GM23338 (cell line): ENCODE measurements around the gene MAP1B. TPM values are rescaled to one million over a fixed set of nuclear protein-coding genes. Genes with fewer than 3 reads are reported as not detected.

ENCODE experiments used
- ATAC-seq: fragments of 200-7000 bp; cut with Tn5 transposase; 3 replicates; pipeline ENCODE4 v1.9.1; 2020
- DNase-seq: peaks from one replicate; pipeline ENCODE4 v3.0.0-alpha.2; 2015; ENCODE audit warnings: low spot score
- H2AFZ ChIP-seq: fragments of 200-600 bp; sonication (generic); 2 replicates; pipeline ENCODE4 v1.8.0; 2016; ENCODE audit warnings: antibody characterized with exemption, mild to moderate bottlenecking, moderate library complexity
- H3F3A ChIP-seq: fragments of 200-600 bp; sonication (generic); replicated peaks from 2 replicates; pipeline ENCODE4 v1.8.0; 2017; ENCODE audit warnings: antibody characterized with exemption, mixed run types, low read depth
- H3K27ac ChIP-seq: fragments of 200-600 bp; sonication (generic); 2 replicates; pipeline ENCODE4 v1.6.1; 2016; ENCODE audit warnings: low read depth
- H3K27me3 ChIP-seq: fragments of 200-600 bp; sonication (generic); 2 replicates; pipeline ENCODE4 v1.8.0; 2016; ENCODE audit warnings: mild to moderate bottlenecking, mixed run types, moderate library complexity; ENCODE audit not compliant: insufficient read depth
- H3K36me3 ChIP-seq: fragments of 200-600 bp; sonication (generic); 2 replicates; pipeline ENCODE4 v1.8.0; 2016; ENCODE audit warnings: mild to moderate bottlenecking; ENCODE audit not compliant: insufficient read depth
- H3K4me1 ChIP-seq: fragments of 200-600 bp; sonication (generic); 2 replicates; pipeline ENCODE4 v1.8.0; 2016; ENCODE audit warnings: mild to moderate bottlenecking, moderate library complexity; ENCODE audit not compliant: insufficient read depth
- H3K4me2 ChIP-seq: fragments of 200-600 bp; sonication (generic); 2 replicates; pipeline ENCODE4 v1.7.1; 2017; ENCODE audit warnings: mixed run types
- H3K4me3 ChIP-seq: fragments of 200-600 bp; sonication (generic); 2 replicates; pipeline ENCODE4 v1.6.1; 2016; ENCODE audit warnings: mixed run types
- H3K79me2 ChIP-seq: fragments of 200-600 bp; sonication (generic); replicated peaks from 2 replicates; pipeline ENCODE4 v1.8.0; 2017; ENCODE audit warnings: mild to moderate bottlenecking; ENCODE audit not compliant: insufficient read depth
- H3K9me2 ChIP-seq: fragments of 200-600 bp; sonication (generic); 2 replicates; pipeline ENCODE4 v1.8.0; 2017; ENCODE audit not compliant: insufficient read depth
- H4K20me1 ChIP-seq: fragments of 200-600 bp; sonication (generic); replicated peaks from 2 replicates; pipeline ENCODE4 v1.8.0; 2017; ENCODE audit warnings: mild to moderate bottlenecking; ENCODE audit not compliant: insufficient read depth
- H3K27ac Mint-ChIP-seq: 2 replicates; pipeline ENCODE4 v1.8.0; 2020; ENCODE audit warnings: inconsistent platforms, mild to moderate bottlenecking, moderate library complexity, mixed read lengths
- H3K27me3 Mint-ChIP-seq: 3 replicates; pipeline ENCODE4 v1.8.0; 2022; ENCODE audit warnings: low read depth, mild to moderate bottlenecking, moderate library complexity, mixed read lengths, inconsistent platforms; ENCODE audit not compliant: insufficient read depth, poor library complexity
- H3K36me3 Mint-ChIP-seq: 3 replicates; pipeline ENCODE4 v1.8.0; 2021; ENCODE audit warnings: low read depth, mild to moderate bottlenecking, inconsistent platforms, moderate library complexity, mixed read lengths
- H3K4me1 Mint-ChIP-seq: 3 replicates; pipeline ENCODE4 v1.8.0; 2020; ENCODE audit warnings: mild to moderate bottlenecking, inconsistent platforms, mixed read lengths
- H3K4me3 Mint-ChIP-seq: 3 replicates; pipeline ENCODE4 v1.8.0; 2021; ENCODE audit warnings: moderate library complexity, mild to moderate bottlenecking, inconsistent platforms, mixed read lengths
- H3K9me3 Mint-ChIP-seq: 3 replicates; pipeline ENCODE4 v1.8.0; 2020; ENCODE audit warnings: moderate library complexity, mild to moderate bottlenecking, inconsistent platforms, mixed read lengths
- CREB1 ChIP-seq: fragments of 250-450 bp; sonication (Bioruptor Pico); IDR thresholded peaks from 2 replicates; pipeline ENCODE4 v1.5.0; 2020; ENCODE audit warnings: low read depth, mild to moderate bottlenecking, moderate library complexity
- ETS1 ChIP-seq: IDR thresholded peaks from 2 replicates; pipeline ENCODE4 v1.6.1; 2016; ENCODE audit warnings: antibody characterized with exemption
- EZH2 ChIP-seq: fragments of 200-600 bp; sonication (generic); IDR thresholded peaks from one replicate; pipeline ENCODE4 v1.8.0; 2017; ENCODE audit warnings: antibody characterized with exemption, mild to moderate bottlenecking, low read depth; ENCODE audit not compliant: unreplicated experiment
- EZH2phosphoT487 ChIP-seq: fragments of 200-600 bp; sonication (generic); IDR thresholded peaks from one replicate; pipeline ENCODE4 v1.8.1; 2018; ENCODE audit warnings: antibody characterized with exemption; ENCODE audit not compliant: unreplicated experiment
- NANOG ChIP-seq: IDR thresholded peaks from 2 replicates; pipeline ENCODE4 v1.6.1; 2016; ENCODE audit warnings: antibody characterized with exemption, borderline replicate concordance
- POLR2AphosphoS5 ChIP-seq: IDR thresholded peaks from 2 replicates; pipeline ENCODE4 v1.6.1; 2016; ENCODE audit warnings: antibody characterized with exemption, low read depth
- STAT1 ChIP-seq: IDR thresholded peaks from one replicate; pipeline ENCODE4 v1.6.1; 2016; ENCODE audit warnings: antibody characterized with exemption; ENCODE audit not compliant: unreplicated experiment
- ZNF331 ChIP-seq: fragments of 250-450 bp; sonication (Bioruptor Pico); IDR thresholded peaks from 2 replicates; pipeline ENCODE4 v1.5.0; 2020; ENCODE audit warnings: low read depth, mild to moderate bottlenecking, moderate library complexity
- ZNF462 ChIP-seq: fragments of 250-450 bp; sonication (Bioruptor Pico); IDR thresholded peaks from 2 replicates; pipeline ENCODE4 v1.5.0; 2020; ENCODE audit warnings: mild to moderate bottlenecking, moderate library complexity
- polyA plus RNA-seq: library from polyadenylated mRNA; unstranded; fragments of >200 nt; fragmentation: Nextera tagmentation; extraction: Ambion mirVana; gene quantifications from 2 replicates; pipeline ENCODE4 v1.2.1, GENCODE V29; 2016
- total RNA-seq: library from RNA; depleted of rRNA; stranded (reverse); fragments of >200 nt; shearing (Covaris generic); gene quantifications from 2 replicates; pipeline ENCODE4 v1.2.3, GENCODE V29; 2014
- TF ChIP-seq, protein P1 (sequence below), 2 experiments: fragments of 200-600 bp in 1 of 2; sonication (generic) in 1 of 2; conservative IDR thresholded peaks; 2 replicates each; pipeline versions ENCODE4 v1.5.1 to v1.6.1; 2016 to 2017; ENCODE audit warnings: antibody characterized with exemption in 2 of 2, low read depth in 2 of 2, mild to moderate bottlenecking in 2 of 2, moderate library complexity in 1 of 2

The MAP1B gene
- total and polyA plus RNA-seq, 2 experiments from 2014 or later = 148 to 263 TPM

- H3K4me3 Mint-ChIP-seq = no peak overlapping the region
- Histone ChIP-seq H2AFZ (no peak overlapping the region), H4K20me1 (no peaks in the 10 kb centered on the region), H3K4me1 (peaks cover 26% of the 10 kb centered on the region), H3K36me3 (peaks cover 7% of the 10 kb centered on the region; the same call in 1 of the 2 replicates), H3K4me2 (no peak overlapping the region), H3K4me3 (no peak overlapping the region), H3K27me3 (no peaks in the 10 kb centered on the region), H3K27ac (no peak overlapping the region), H3F3A (no peaks in the 10 kb centered on the region), H3K9me2 (no peaks in the 10 kb centered on the region), H3K79me2 (0 out of 2 replicates have a peak, but pooled peaks cover 3% of the 10 kb centered on the region)
- H3K27me3 Mint-ChIP-seq = no peaks in the 10 kb centered on the region
- ATAC-seq (no peak), DNase-seq (no peak)
- no peaks in the 10 kb centered on the region for H3K9me3 Mint-ChIP-seq
- H3K36me3 Mint-ChIP-seq = peaks cover 25% of the 10 kb centered on the region
- H3K27ac Mint-ChIP-seq = peak overlapping the region; percentile 76
- H3K4me1 Mint-ChIP-seq = peaks cover 40% of the 10 kb centered on the region
- TF ChIP-seq EZH2phosphoT487 (no peak), NANOG (no peak), CREB1 (no peak), STAT1 (no peak), POLR2AphosphoS5 (no peak), EZH2 (no peak), ZNF462 (no peak), ETS1 (no peak), ZNF331 (CRISPR knock-in tag) (no peak)
- TF ChIP-seq, protein P1, sequence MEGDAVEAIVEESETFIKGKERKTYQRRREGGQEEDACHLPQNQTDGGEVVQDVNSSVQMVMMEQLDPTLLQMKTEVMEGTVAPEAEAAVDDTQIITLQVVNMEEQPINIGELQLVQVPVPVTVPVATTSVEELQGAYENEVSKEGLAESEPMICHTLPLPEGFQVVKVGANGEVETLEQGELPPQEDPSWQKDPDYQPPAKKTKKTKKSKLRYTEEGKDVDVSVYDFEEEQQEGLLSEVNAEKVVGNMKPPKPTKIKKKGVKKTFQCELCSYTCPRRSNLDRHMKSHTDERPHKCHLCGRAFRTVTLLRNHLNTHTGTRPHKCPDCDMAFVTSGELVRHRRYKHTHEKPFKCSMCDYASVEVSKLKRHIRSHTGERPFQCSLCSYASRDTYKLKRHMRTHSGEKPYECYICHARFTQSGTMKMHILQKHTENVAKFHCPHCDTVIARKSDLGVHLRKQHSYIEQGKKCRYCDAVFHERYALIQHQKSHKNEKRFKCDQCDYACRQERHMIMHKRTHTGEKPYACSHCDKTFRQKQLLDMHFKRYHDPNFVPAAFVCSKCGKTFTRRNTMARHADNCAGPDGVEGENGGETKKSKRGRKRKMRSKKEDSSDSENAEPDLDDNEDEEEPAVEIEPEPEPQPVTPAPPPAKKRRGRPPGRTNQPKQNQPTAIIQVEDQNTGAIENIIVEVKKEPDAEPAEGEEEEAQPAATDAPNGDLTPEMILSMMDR (conservative IDR thresholded peaks at IDR 0.05; ENCODE audit: low read depth in 2 of 2) = no peak
Measured at GRCh38 chr5:72231991-72232703, 124.9 kb downstream of the MAP1B start.
